ENCODE data around the gene SEMA5A.

SEMA5A gene

GRCh38 chr5:9033524-9033923 lies 512.4 kb downstream of the SEMA5A start (continued):
- no peak for TF ChIP-seq ZBTB21 (tag by site-specific recombination; IDR thresholded peaks at IDR 0.05)
- TF ChIP-seq ZNF398 (tag by site-specific recombination; IDR thresholded peaks at IDR 0.05) = no peak
- TF ChIP-seq TCF7L2 (IDR thresholded peaks at IDR 0.05; ENCODE audit: borderline replicate concordance, low read depth, low read length) = no peak

- no peak overlapping the region for H3K4me3 ChIP-seq (ENCODE audit: low read depth, low read length)
- CTCF ChIA-PET = no interaction called here
- H3K9me3 ChIP-seq (ENCODE audit: control insufficient read depth, insufficient read depth, low read depth, low read length) = no peaks in the 10 kb centered on the region; the same call in 1 of the 2 replicates
- no peaks in the 10 kb centered on the region for H3K4me1 ChIP-seq (ENCODE audit: control insufficient read depth, insufficient read depth, low read length)
- no peak overlapping the region for H3K27ac ChIP-seq (ENCODE audit: extremely low read depth, low read depth, low read length)
- H3K36me3 ChIP-seq (ENCODE audit: control insufficient read depth in 2 of 2, insufficient read depth in 1 of 2, low read length in 2 of 2) = no peaks in the 10 kb centered on the region
- no peak for TF ChIP-seq PRDM4 (tag by site-specific recombination; IDR thresholded peaks at IDR 0.05)
- TF ChIP-seq BCL6B (tag by site-specific recombination; IDR thresholded peaks at IDR 0.05) = no peak
- no peak for TF ChIP-seq ZBTB17 (tag by site-specific recombination; IDR thresholded peaks at IDR 0.05)
- no peak for TF ChIP-seq KLF7 (tag by site-specific recombination; IDR thresholded peaks at IDR 0.05; ENCODE audit: borderline replicate concordance)
- no peak for TF ChIP-seq ZNF26 (tag by site-specific recombination; IDR thresholded peaks at IDR 0.05)
- no peak for TF ChIP-seq ZNF48 (tag by site-specific recombination; IDR thresholded peaks at IDR 0.05)
- TF ChIP-seq ZNF2 (tag by site-specific recombination; IDR thresholded peaks at IDR 0.05) = no peak
- no peak for TF ChIP-seq AEBP2 (tag by site-specific recombination; IDR thresholded peaks at IDR 0.05; ENCODE audit: borderline replicate concordance)
- no peak for TF ChIP-seq ZBTB11 (tag by site-specific recombination; conservative IDR thresholded peaks at IDR 0.05; ENCODE audit: low read depth)
- no peak for TF ChIP-seq ZNF324 (tag by site-specific recombination; IDR thresholded peaks at IDR 0.05)
- no peak for TF ChIP-seq ZNF530 (tag by site-specific recombination; IDR thresholded peaks at IDR 0.05; ENCODE audit: low read depth)
- no peak for TF ChIP-seq INSM2 (tag by site-specific recombination; IDR thresholded peaks at IDR 0.05)
- no peak for TF ChIP-seq ZNF670 (tag by site-specific recombination; IDR thresholded peaks at IDR 0.05; ENCODE audit: low read depth)
- POLR2A ChIA-PET = no interaction called here
Measured at GRCh38 chr5:9025942-9026341, 519.9 kb downstream of the SEMA5A start.
